GM23338 (cell line): ENCODE measurements around the gene HHEX. TPM values are rescaled to one million over a fixed set of nuclear protein-coding genes. Genes with fewer than 3 reads are reported as not detected.

ENCODE experiments used
- ATAC-seq: fragments of 200-7000 bp; cut with Tn5 transposase; 3 replicates; pipeline ENCODE4 v1.9.1; 2020
- DNase-seq: peaks from one replicate; pipeline ENCODE4 v3.0.0-alpha.2; 2015; ENCODE audit warnings: low spot score
- H2AFZ ChIP-seq: fragments of 200-600 bp; sonication (generic); 2 replicates; pipeline ENCODE4 v1.8.0; 2016; ENCODE audit warnings: antibody characterized with exemption, mild to moderate bottlenecking, moderate library complexity
- H3F3A ChIP-seq: fragments of 200-600 bp; sonication (generic); replicated peaks from 2 replicates; pipeline ENCODE4 v1.8.0; 2017; ENCODE audit warnings: antibody characterized with exemption, mixed run types, low read depth
- H3K27ac ChIP-seq: fragments of 200-600 bp; sonication (generic); 2 replicates; pipeline ENCODE4 v1.6.1; 2016; ENCODE audit warnings: low read depth
- H3K27me3 ChIP-seq: fragments of 200-600 bp; sonication (generic); 2 replicates; pipeline ENCODE4 v1.8.0; 2016; ENCODE audit warnings: mild to moderate bottlenecking, mixed run types, moderate library complexity; ENCODE audit not compliant: insufficient read depth
- H3K36me3 ChIP-seq: fragments of 200-600 bp; sonication (generic); 2 replicates; pipeline ENCODE4 v1.8.0; 2016; ENCODE audit warnings: mild to moderate bottlenecking; ENCODE audit not compliant: insufficient read depth
- H3K4me1 ChIP-seq: fragments of 200-600 bp; sonication (generic); 2 replicates; pipeline ENCODE4 v1.8.0; 2016; ENCODE audit warnings: mild to moderate bottlenecking, moderate library complexity; ENCODE audit not compliant: insufficient read depth
- H3K4me2 ChIP-seq: fragments of 200-600 bp; sonication (generic); 2 replicates; pipeline ENCODE4 v1.7.1; 2017; ENCODE audit warnings: mixed run types
- H3K4me3 ChIP-seq: fragments of 200-600 bp; sonication (generic); 2 replicates; pipeline ENCODE4 v1.6.1; 2016; ENCODE audit warnings: mixed run types
- H3K79me2 ChIP-seq: fragments of 200-600 bp; sonication (generic); replicated peaks from 2 replicates; pipeline ENCODE4 v1.8.0; 2017; ENCODE audit warnings: mild to moderate bottlenecking; ENCODE audit not compliant: insufficient read depth
- H3K9me2 ChIP-seq: fragments of 200-600 bp; sonication (generic); 2 replicates; pipeline ENCODE4 v1.8.0; 2017; ENCODE audit not compliant: insufficient read depth
- H4K20me1 ChIP-seq: fragments of 200-600 bp; sonication (generic); replicated peaks from 2 replicates; pipeline ENCODE4 v1.8.0; 2017; ENCODE audit warnings: mild to moderate bottlenecking; ENCODE audit not compliant: insufficient read depth
- H3K27ac Mint-ChIP-seq: 2 replicates; pipeline ENCODE4 v1.8.0; 2020; ENCODE audit warnings: inconsistent platforms, mild to moderate bottlenecking, moderate library complexity, mixed read lengths
- H3K27me3 Mint-ChIP-seq: 3 replicates; pipeline ENCODE4 v1.8.0; 2022; ENCODE audit warnings: low read depth, mild to moderate bottlenecking, moderate library complexity, mixed read lengths, inconsistent platforms; ENCODE audit not compliant: insufficient read depth, poor library complexity
- H3K36me3 Mint-ChIP-seq: 3 replicates; pipeline ENCODE4 v1.8.0; 2021; ENCODE audit warnings: low read depth, mild to moderate bottlenecking, inconsistent platforms, moderate library complexity, mixed read lengths
- H3K4me1 Mint-ChIP-seq: 3 replicates; pipeline ENCODE4 v1.8.0; 2020; ENCODE audit warnings: mild to moderate bottlenecking, inconsistent platforms, mixed read lengths
- H3K4me3 Mint-ChIP-seq: 3 replicates; pipeline ENCODE4 v1.8.0; 2021; ENCODE audit warnings: moderate library complexity, mild to moderate bottlenecking, inconsistent platforms, mixed read lengths
- H3K9me3 Mint-ChIP-seq: 3 replicates; pipeline ENCODE4 v1.8.0; 2020; ENCODE audit warnings: moderate library complexity, mild to moderate bottlenecking, inconsistent platforms, mixed read lengths
- CREB1 ChIP-seq: fragments of 250-450 bp; sonication (Bioruptor Pico); IDR thresholded peaks from 2 replicates; pipeline ENCODE4 v1.5.0; 2020; ENCODE audit warnings: low read depth, mild to moderate bottlenecking, moderate library complexity
- EZH2 ChIP-seq: fragments of 200-600 bp; sonication (generic); IDR thresholded peaks from one replicate; pipeline ENCODE4 v1.8.0; 2017; ENCODE audit warnings: antibody characterized with exemption, mild to moderate bottlenecking, low read depth; ENCODE audit not compliant: unreplicated experiment
- EZH2phosphoT487 ChIP-seq: fragments of 200-600 bp; sonication (generic); IDR thresholded peaks from one replicate; pipeline ENCODE4 v1.8.1; 2018; ENCODE audit warnings: antibody characterized with exemption; ENCODE audit not compliant: unreplicated experiment
- JUNB ChIP-seq: IDR thresholded peaks from one replicate; pipeline ENCODE4 v1.6.1; 2016; ENCODE audit warnings: antibody characterized with exemption; ENCODE audit not compliant: unreplicated experiment
- NANOG ChIP-seq: IDR thresholded peaks from 2 replicates; pipeline ENCODE4 v1.6.1; 2016; ENCODE audit warnings: antibody characterized with exemption, borderline replicate concordance
- POLR2AphosphoS5 ChIP-seq: IDR thresholded peaks from 2 replicates; pipeline ENCODE4 v1.6.1; 2016; ENCODE audit warnings: antibody characterized with exemption, low read depth
- REST ChIP-seq: IDR thresholded peaks from one replicate; pipeline ENCODE4 v1.6.1; 2018; ENCODE audit warnings: antibody characterized with exemption; ENCODE audit not compliant: unreplicated experiment
- STAT1 ChIP-seq: IDR thresholded peaks from one replicate; pipeline ENCODE4 v1.6.1; 2016; ENCODE audit warnings: antibody characterized with exemption; ENCODE audit not compliant: unreplicated experiment
- ZNF114 ChIP-seq: fragments of 250-450 bp; sonication (Bioruptor Pico); IDR thresholded peaks from 2 replicates; pipeline ENCODE4 v1.5.0; 2020; ENCODE audit warnings: mild to moderate bottlenecking, moderate library complexity
- ZNF331 ChIP-seq: fragments of 250-450 bp; sonication (Bioruptor Pico); IDR thresholded peaks from 2 replicates; pipeline ENCODE4 v1.5.0; 2020; ENCODE audit warnings: low read depth, mild to moderate bottlenecking, moderate library complexity
- polyA plus RNA-seq: library from polyadenylated mRNA; unstranded; fragments of >200 nt; fragmentation: Nextera tagmentation; extraction: Ambion mirVana; gene quantifications from 2 replicates; pipeline ENCODE4 v1.2.1, GENCODE V29; 2016
- total RNA-seq: library from RNA; depleted of rRNA; stranded (reverse); fragments of >200 nt; shearing (Covaris generic); gene quantifications from 2 replicates; pipeline ENCODE4 v1.2.3, GENCODE V29; 2014
- TF ChIP-seq, protein P1 (sequence below), 2 experiments: fragments of 200-600 bp in 1 of 2; sonication (generic) in 1 of 2; conservative IDR thresholded peaks; 2 replicates each; pipeline versions ENCODE4 v1.5.1 to v1.6.1; 2016 to 2017; ENCODE audit warnings: antibody characterized with exemption in 2 of 2, low read depth in 2 of 2, mild to moderate bottlenecking in 2 of 2, moderate library complexity in 1 of 2
- TF ChIP-seq, protein P2 (sequence below): IDR thresholded peaks from 2 replicates; pipeline ENCODE4 v1.6.1; 2016; ENCODE audit warnings: antibody characterized with exemption

The HHEX gene
- total and polyA plus RNA-seq, 2 experiments from 2014 or later: 0.59 to 2.0 TPM

GRCh38 chr10:92678206-92678605 is 11.5 kb upstream of the HHEX start:
- no peaks in the 10 kb centered on the region for H3K79me2 ChIP-seq
- Mint-ChIP-seq H3K4me3 (no peak overlapping the region), H3K27me3 (peaks cover under 1% of the 10 kb centered on the region), H3K36me3 (peaks cover 12% of the 10 kb centered on the region), H3K9me3 (peaks cover 26% of the 10 kb centered on the region), H3K4me1 (no peaks in the 10 kb centered on the region), H3K27ac (no peak overlapping the region)
- DNase-seq: no peak
- no peak overlapping the region for H3K4me2 ChIP-seq
- no peak for TF ChIP-seq STAT1
- no peak for TF ChIP-seq REST
- no peak for TF ChIP-seq EZH2
- TF ChIP-seq ZNF114 (CRISPR knock-in tag): no peak
- TF ChIP-seq CREB1 (CRISPR knock-in tag): no peak
- no peak for TF ChIP-seq JUNB
- TF ChIP-seq, protein P1, sequence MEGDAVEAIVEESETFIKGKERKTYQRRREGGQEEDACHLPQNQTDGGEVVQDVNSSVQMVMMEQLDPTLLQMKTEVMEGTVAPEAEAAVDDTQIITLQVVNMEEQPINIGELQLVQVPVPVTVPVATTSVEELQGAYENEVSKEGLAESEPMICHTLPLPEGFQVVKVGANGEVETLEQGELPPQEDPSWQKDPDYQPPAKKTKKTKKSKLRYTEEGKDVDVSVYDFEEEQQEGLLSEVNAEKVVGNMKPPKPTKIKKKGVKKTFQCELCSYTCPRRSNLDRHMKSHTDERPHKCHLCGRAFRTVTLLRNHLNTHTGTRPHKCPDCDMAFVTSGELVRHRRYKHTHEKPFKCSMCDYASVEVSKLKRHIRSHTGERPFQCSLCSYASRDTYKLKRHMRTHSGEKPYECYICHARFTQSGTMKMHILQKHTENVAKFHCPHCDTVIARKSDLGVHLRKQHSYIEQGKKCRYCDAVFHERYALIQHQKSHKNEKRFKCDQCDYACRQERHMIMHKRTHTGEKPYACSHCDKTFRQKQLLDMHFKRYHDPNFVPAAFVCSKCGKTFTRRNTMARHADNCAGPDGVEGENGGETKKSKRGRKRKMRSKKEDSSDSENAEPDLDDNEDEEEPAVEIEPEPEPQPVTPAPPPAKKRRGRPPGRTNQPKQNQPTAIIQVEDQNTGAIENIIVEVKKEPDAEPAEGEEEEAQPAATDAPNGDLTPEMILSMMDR (conservative IDR thresholded peaks at IDR 0.05; ENCODE audit: low read depth in 2 of 2): no peak
- TF ChIP-seq NANOG: no peak
- no peak for TF ChIP-seq POLR2AphosphoS5
- no peak for TF ChIP-seq ZNF331
- TF ChIP-seq EZH2phosphoT487: no peak
- TF ChIP-seq, protein P2, sequence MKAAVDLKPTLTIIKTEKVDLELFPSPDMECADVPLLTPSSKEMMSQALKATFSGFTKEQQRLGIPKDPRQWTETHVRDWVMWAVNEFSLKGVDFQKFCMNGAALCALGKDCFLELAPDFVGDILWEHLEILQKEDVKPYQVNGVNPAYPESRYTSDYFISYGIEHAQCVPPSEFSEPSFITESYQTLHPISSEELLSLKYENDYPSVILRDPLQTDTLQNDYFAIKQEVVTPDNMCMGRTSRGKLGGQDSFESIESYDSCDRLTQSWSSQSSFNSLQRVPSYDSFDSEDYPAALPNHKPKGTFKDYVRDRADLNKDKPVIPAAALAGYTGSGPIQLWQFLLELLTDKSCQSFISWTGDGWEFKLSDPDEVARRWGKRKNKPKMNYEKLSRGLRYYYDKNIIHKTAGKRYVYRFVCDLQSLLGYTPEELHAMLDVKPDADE: no peak
- H3K4me1 ChIP-seq: no peaks in the 10 kb centered on the region
- H3K36me3 ChIP-seq: no peaks in the 10 kb centered on the region
- no peak for ATAC-seq
- H3K27me3 ChIP-seq: no peaks in the 10 kb centered on the region
- no peaks in the 10 kb centered on the region for H4K20me1 ChIP-seq
- H3F3A ChIP-seq: no peaks in the 10 kb centered on the region
- H3K4me3 ChIP-seq: no peak overlapping the region
- no peak overlapping the region for H3K27ac ChIP-seq
- no peaks in the 10 kb centered on the region for H3K9me2 ChIP-seq
- H2AFZ ChIP-seq: no peak overlapping the region
